HG03457 (cell line): ENCODE results near the gene AHSP.
"Not testable (repeated sequence)": the region's sequence is repeated elsewhere in the genome, so short reads cannot be mapped to it uniquely, and the experiment has no call there.

Source experiments
- ATAC-seq: cut with Tn5 transposase; IDR thresholded peaks from one replicate; pipeline ENCODE4 v1.9.1; 2021; ENCODE audit warnings: moderate number of reproducible peaks; ENCODE audit not compliant: unreplicated experiment

Gene AHSP

DNA sequence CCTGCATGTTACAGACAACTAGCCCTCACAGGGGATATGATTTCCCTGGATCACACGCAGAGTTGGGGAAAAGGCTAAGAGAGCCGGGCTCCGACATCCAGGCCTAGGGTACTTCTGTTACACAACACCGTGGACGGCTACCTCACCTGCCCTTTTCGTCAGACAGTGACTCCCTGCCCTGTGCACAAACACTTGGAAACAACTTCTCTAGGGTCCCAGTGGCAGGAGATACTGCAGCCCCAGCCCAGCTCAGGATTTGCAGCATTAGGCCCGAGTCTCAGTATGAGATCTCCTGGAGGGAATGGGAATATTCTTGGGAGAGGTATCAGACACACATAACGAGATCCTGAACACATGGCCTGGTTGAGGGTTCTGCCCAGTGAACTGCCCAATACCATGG lies 27.8 kb upstream of the AHSP start:
- no peak for ATAC-seq

GRCh38 chr16:31501226-31501965 lies 26.3 kb upstream of the AHSP start:
- no peak for ATAC-seq

DNA sequence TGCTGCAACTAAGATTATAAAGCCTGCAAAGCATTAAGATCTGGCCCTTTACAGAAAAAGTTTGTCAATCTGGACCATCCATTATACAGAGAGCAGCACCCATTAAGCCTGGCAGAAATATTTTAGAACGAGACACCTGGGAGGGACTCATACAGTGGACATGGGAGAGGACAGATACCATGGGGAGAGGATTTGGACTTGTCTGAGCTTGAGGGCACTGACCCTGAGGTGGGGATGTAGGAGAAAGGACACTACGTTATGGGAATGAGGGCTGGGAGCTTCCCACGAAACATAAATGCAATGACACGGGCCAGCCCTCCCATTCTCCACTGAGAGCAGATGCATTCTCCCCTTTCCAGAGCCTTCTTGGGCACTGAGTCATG lies 25.7 kb upstream of the AHSP start:
- no peak for ATAC-seq

DNA sequence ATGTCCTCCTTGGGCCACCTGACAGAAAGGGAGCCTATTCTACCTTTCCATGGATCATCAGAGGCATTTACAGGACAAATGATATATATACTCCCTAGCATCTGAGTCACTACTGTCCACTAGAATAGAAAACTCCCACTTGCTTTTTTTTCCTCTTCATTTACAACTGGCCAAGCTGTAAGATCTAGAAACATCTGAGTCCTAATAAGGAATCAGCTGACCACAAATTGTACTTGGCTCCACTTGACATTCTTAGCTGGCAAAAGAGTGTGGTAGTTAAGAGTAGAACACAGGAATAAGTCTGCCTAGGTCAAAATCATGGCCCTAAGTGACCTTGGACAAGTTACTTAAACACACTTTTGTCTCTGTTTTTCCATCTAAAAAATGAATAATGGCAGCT lies 24.7 kb upstream of the AHSP start:
- no peak for ATAC-seq

DNA sequence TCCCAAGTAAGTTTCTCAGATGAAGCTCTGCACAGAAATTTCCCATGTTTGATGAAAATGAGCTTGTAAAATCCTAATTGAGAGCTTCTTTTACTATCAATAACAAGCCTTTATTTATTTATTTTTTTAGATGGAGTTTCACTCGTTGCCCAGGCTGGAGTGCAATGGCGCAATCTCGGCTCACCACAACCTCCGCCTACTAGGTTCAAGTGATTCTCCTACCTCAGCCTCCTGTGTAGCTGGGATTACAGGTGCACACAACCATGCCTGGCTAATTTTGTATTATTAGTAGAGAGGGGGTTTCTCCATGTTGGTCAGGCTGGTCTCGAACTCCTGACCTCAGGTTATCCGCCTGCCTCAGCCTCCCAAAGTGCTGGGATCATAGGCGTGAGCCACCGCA lies 24.1 kb upstream of the AHSP start:
- not testable (repeated sequence) for ATAC-seq

DNA sequence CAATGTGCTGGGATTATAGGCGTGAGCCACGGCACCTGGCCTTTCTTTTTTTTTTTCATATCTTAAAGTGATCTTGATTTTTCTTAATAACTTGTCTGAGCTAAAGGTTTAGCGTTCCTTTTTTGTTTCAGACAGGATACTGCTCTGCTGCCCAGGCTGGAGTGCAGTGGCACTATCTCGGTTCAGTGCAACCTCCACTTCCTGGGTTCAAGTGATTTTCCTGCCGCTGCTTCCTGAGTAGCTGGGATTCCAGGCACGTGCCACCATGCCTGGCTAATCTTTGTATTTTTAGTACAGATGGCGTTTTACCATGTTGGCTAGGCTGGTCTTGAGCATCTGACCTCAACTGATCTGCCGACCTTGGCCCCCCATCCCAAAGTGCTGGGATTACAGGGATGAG lies 23.5 kb upstream of the AHSP start:
- no peak for ATAC-seq

GRCh38 chr16:31505483-31505882 lies 22.2 kb upstream of the AHSP start:
- no peak for ATAC-seq

DNA sequence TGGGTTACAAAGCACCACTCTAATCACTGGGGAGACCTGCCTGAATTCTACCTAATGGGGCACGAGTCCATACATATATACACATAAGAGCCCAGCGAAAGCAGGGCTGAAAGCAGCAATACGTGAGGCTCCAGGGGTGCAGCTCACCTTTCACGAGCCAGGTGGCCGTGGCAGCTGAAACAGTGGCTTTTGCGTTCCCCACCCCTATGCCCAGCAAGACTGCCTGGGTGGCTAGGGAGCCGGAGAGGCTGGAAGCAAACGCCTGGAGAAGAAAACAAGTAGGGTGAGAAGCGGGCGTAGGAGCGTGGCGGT lies 20.1 kb upstream of the AHSP start:
- ATAC-seq = no peak

- ATAC-seq = peak; percentile 84
Observed at GRCh38 chr16:31507929-31508705, 19.6 kb upstream of the AHSP start, which contains the start of gene RUSF1. RUSF1 (minus strand) TSS chr16:31508391; CDS start chr16:31508373, 18 bp downstream.

DNA sequence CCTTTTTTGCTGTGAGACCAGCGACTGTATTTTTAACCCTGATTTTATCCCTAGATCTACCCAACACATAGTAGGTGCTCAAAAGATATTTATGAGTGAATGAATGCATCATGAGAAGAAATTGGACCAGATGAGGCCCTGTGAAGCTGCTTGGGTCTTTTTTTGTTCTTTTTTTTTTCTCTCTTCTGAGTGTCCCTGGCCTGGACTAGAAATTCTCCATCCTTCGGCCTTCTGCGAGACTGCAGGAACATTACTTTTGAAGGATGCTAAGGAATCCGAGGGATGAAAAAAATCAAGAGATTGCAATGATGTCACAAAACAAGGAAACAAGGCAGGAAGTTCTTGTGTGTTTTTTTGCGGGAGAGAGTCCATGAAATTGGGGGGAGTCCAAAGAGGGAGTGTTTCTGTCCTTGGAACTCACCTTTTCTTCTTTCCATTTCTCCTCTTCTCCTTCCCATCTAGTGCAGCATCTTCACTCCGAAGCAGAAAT lies 18.9 kb upstream of the AHSP start:
- ATAC-seq = no peak

DNA sequence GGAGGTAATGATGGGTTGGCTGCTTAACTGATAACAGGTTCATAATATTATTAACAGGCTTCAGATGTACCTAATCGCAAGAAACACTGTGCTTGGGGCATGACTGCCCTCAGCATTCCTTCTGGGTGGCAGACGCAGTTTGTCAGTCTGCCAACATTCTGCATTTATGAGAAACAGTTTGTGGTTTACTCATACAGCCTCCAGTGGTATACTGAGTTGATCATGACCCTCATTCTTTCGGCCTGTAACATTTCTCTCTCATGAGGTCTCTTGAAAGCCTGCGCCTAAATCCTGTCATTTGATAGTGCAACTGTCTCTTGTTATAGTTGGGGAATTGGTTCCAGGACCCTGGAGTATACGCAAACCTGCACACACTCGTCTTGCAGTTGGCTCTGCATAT lies 14.6 kb upstream of the AHSP start:
- no peak for ATAC-seq

GRCh38 chr16:31513884-31514283 lies 13.8 kb upstream of the AHSP start:
- no peak for ATAC-seq

DNA sequence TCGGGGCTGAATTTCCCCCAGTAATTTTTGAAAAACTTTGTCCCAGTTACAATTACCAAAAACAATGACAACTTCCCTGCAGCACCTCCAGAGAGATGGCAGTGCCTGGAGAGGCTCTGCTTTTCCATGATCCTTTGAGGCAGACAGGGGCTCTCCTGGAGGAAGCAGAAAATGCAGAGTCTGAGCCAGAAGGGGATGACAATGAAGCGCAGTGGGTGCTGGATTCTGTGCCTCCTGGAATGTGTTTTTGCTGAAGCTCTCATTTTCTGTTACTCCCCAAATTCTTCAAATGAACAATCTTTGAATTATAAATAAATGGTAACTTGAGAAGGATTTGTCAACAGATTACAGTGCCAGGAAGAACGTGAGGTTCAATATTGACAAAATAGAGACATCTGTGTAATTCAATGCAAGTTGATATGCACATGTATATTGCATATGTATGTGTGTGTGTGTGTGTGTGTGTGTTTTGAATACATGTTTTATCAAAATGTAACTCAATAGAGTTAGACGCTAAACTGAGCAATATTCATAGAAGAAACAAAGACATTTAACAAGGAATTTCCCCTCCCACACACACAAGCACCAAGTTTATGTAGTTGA lies 9.8 kb upstream of the AHSP start:
- ATAC-seq = no peak

- ATAC-seq = no peak
Observed at GRCh38 chr16:31519759-31520431, 7.8 kb upstream of the AHSP start.

- ATAC-seq = no peak
Observed at GRCh38 chr16:31521368-31521767, 6.3 kb upstream of the AHSP start.

DNA sequence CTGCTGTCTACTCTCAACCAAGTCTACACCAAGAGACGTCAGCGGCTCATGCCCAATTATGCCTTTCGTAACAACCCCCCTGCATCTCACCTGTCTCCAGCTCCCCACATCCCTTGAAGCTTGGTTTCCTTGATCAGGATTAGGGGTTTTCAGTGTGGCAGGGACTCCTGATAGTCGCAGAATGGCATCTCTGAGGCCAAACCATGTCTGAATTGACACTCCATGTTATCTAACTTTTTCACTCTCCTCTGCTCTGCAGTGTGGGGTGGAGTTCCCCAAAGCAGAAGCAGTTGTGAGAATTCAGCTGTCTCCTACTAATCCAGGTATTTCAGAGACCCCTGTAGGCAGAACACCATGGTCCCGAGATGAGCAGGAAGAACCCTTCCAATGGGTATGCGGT lies 5.6 kb upstream of the AHSP start:
- ATAC-seq = no peak

DNA sequence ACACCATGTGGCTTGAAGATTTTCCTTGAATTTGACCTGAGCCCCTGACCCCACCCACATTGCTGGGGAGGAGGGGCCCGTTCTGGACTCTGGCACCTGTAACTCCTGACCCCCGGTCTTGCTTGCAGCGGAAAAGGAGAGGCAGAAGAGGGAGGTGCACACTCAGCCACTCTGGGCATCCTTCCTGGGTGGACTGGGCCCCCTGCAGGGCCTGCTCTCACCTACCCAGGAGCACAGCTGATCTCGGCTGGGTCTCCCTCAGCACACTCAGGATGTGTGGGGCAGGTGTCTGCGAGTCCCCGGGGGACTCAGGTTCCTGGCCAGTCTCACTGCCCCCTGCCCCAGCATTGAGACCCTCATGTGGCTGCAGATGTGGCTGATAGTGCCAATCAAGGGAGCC lies 3.9 kb upstream of the AHSP start:
- not testable (repeated sequence) for ATAC-seq

DNA sequence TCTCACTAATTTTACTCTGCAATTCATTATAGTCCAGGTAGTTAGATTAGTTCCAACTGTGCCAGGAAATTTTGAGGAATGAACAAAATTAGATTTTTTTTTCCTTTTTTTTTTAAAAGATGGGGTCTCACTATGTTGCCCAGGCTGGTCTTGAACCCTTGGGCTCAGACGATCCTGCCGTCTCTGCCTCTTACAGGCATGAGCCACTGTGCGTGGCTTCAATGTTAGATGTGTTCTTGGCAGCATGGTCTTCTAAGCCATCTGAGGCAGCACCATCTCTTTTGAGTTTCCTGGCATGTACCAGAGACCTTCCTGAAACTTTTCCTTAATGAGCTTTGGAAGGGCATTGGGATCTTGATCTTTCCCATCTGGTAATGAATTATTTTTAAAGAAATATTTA lies 2.6 kb upstream of the AHSP start:
- no peak for ATAC-seq

- no peak for ATAC-seq
Observed at GRCh38 chr16:31528523-31529107, 915 bp downstream of the AHSP start.

DNA sequence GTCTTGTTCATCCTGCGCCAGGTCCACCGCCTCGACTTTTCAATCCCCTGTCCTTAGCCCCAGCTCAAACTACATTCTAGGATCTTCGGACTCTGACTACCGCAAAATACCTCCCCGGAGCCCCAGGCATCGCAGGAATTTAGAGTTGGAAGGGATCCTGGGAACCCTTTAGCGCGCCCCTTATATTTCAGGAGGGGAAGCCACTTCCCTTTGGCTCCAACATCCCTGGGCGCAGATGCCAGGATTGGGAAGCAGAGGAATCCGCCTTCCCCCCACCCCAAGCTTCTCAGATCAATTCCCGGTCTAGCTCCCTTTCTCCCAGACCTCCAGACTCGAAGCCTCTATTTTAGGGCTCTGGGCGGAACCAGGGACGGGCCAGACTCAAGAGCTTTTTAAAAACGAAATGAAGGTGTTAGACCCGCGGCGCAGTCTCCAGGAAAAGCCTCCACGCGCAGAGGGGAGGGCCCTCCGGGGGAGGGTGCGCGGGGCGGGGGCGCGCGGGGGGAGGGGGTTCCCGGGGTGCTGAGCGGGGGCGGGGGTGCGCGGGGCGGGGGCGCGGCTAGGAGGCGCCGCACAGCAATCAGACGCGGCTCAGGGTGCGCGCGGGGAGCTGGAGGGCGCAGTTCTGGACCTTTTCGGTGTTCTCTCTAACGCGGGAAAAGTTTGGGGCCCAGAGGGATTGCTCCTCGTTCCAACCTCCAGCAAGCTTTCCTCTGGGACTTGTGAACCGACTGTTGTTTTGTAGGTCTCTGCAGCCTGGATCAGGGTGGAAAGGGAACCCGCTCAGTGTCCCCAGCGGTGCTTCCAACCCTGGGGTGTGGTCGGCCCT lies 1.6 kb downstream of the AHSP start:
- ATAC-seq = no peak
